GM12891 (cell line): ENCODE measurements around the gene DOC2B.

Experiments
- POLR2A ChIP-seq: IDR thresholded peaks from 2 replicates; pipeline ENCODE4 v1.6.1; 2011; ENCODE audit warnings: low read depth, low read length, control low read depth
- POLR2AphosphoS5 ChIP-seq: IDR thresholded peaks from 2 replicates; pipeline ENCODE4 v1.6.1; 2011; ENCODE audit warnings: low read depth, low read length, control low read depth
- SPI1 ChIP-seq: IDR thresholded peaks from 2 replicates; pipeline ENCODE4 v1.6.1; 2011; ENCODE audit warnings: low read depth, low read length, control low read depth
- TAF1 ChIP-seq: IDR thresholded peaks from 2 replicates; pipeline ENCODE4 v1.6.1; 2011; ENCODE audit warnings: low read depth, low read length, control low read depth

GRCh38 chr17:219696-220095 lies 38.2 kb upstream of the DOC2B start:
- TF ChIP-seq POLR2A, result no peak
- no peak for TF ChIP-seq TAF1
- TF ChIP-seq SPI1, result no peak
- no peak for TF ChIP-seq POLR2AphosphoS5
